Prostate gland (tissue), 2 donors: ENCODE results near the gene PRSS21. TPM values are rescaled to one million over a fixed set of nuclear protein-coding genes. Genes with fewer than 3 reads are reported as not detected.

Experiments
- DNase-seq: peaks from one replicate; pipeline ENCODE4 v3.0.0-alpha.2; 2019; ENCODE audit warnings: low spot score
- H3K27ac ChIP-seq, 2 donors: fragments of 200-600 bp; sonication (generic); 2 replicates each; pipeline ENCODE4 v1.5.1; 2017 to 2019
- H3K27me3 ChIP-seq: fragments of 200-600 bp; sonication (generic); replicated peaks from 2 replicates; pipeline ENCODE4 v1.5.1; 2019; ENCODE audit not compliant: insufficient read depth
- H3K36me3 ChIP-seq, 2 donors: fragments of 200-600 bp; sonication (generic); 1 replicate in 1 of 2; 2 replicates in 1 of 2; pipeline versions ENCODE4 v1.5.1 to v1.8.1; 2017 to 2019
- H3K4me1 ChIP-seq: fragments of 200-600 bp; sonication (generic); replicated peaks from 2 replicates; pipeline ENCODE4 v1.5.1; 2019
- H3K4me3 ChIP-seq, 2 donors: fragments of 200-600 bp; sonication (generic); 2 replicates each; pipeline ENCODE4 v1.5.1; 2017 to 2019
- H3K9me3 ChIP-seq: fragments of 200-600 bp; sonication (generic); 2 replicates; pipeline ENCODE4 v1.5.1; 2017
- CTCF ChIP-seq, 4 experiments: fragments of 200-600 bp in 2 of 4; fragments of 450-650 bp in 2 of 4; sonication (generic) in 2 of 4; IDR thresholded peaks; 1 replicate in 3 of 4; 2 replicates in 1 of 4; pipeline ENCODE4 v1.5.1; 2016 to 2019; ENCODE audit warnings: antibody characterized with exemption in 4 of 4, mild to moderate bottlenecking in 2 of 4, moderate library complexity in 2 of 4
- POLR2A ChIP-seq: fragments of 450-650 bp; IDR thresholded peaks from one replicate; pipeline ENCODE4 v1.6.1; 2016; ENCODE audit warnings: antibody characterized with exemption, mild to moderate bottlenecking
- POLR2AphosphoS5 ChIP-seq: sonication (generic); formaldehyde crosslinking; IDR thresholded peaks from one replicate; pipeline ENCODE4 v1.6.1; 2017; ENCODE audit warnings: antibody characterized with exemption
- WGBS: methylation state at CpG from one replicate; pipeline ENCODE4 v1.1.5; 2018; 5-methylcytosine and 5-hydroxymethylcytosine counted together
- intact Hi-C: fragments of 100-400 bp; cut with DNase I; formaldehyde crosslinking; loops from one replicate; pipeline ENCODE4 v1.14.2; 2022
- total RNA-seq, 2 donors: library from RNA; depleted of rRNA; stranded (reverse); fragments of >200 nt; gene quantifications; one replicate each; pipeline ENCODE4 v1.1.0, GENCODE V29; 2016

Gene PRSS21
- total RNA-seq, 2 donors from 2014 or later, result 33.5 to 50.6 TPM

GRCh38 chr16:2853531-2854073, 36.6 kb downstream of the PRSS21 start:
- Histone ChIP-seq H3K4me1 (no peaks in the 10 kb centered on the region), H3K4me3 (no peak overlapping the region), H3K36me3 (no peaks in the 10 kb centered on the region), H3K9me3 (no peaks in the 10 kb centered on the region), H3K27me3 (no peaks in the 10 kb centered on the region), H3K27ac (no peak overlapping the region)
- no peak for DNase-seq
- intact Hi-C loops, result no loop called here
- WGBS, result 83% methylated on average over 18 of the region's 18 CpGs
- TF ChIP-seq POLR2A (no peak), CTCF (IDR thresholded peaks at IDR 0.05) (no peak), POLR2AphosphoS5 (no peak)

DNA sequence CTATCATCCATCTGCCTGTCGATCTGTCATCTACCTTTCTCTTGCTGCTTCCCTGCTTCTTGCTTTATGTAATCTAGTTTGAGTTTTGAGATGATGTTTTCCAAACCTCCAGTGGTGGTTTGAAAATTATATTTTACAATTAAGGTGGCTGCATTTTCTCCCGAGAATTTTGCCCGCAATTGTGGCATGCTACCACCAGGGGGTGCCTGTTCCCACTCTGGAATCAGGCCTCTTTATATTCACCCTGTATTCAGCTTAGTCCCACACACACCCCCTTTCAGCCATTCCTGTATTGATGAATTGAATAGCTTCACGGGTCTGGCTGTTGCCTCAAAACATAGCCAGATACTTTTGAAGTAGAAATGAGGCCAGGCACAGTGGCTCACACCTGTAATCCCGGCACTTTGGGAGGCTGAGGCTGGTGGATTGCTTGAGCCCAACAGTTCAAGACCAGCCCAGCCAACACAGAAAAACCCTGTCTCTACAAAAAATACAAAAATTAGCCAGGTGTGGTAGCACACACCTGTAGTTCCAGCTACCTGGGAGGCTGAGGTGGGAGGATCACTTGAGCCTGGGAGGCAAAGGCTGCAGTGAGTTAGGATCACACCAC, 37.8 kb downstream of the PRSS21 start:
- H3K9me3 ChIP-seq, result no peaks in the 10 kb centered on the region
- no peaks in the 10 kb centered on the region for H3K4me1 ChIP-seq
- no peak for DNase-seq
- H3K36me3 ChIP-seq, result no peaks in the 10 kb centered on the region
- peak in 3 of 4 experiments; percentile 8 to 27 (median 23) for TF ChIP-seq CTCF (IDR thresholded peaks at IDR 0.05)
- no peak for TF ChIP-seq POLR2A
- no peaks in the 10 kb centered on the region for H3K27me3 ChIP-seq
- H3K27ac ChIP-seq, result no peak overlapping the region
- WGBS, result 60% methylated on average over 5 of the region's 5 CpGs
- intact Hi-C loops, result no loop called here
- no peak overlapping the region for H3K4me3 ChIP-seq

DNA sequence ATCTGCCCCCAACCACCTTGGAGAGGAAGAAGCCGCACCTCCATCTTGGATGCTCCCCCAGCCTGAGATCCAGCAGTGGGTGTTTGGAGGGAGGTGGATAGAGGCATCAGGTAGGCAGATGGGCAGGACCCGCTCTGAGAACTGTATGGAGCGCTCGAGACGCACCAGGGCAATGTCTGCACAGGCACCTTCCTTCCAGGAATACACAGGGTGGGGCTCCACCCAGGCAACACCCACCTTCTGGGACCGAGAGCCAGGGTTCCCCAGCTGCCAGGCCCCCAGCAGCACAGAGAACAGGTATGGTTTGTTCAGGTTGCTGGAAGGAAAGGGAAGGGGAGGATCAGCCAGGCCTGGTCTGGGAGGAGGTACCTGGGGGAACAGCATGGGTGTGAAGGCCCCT, 38.5 kb downstream of the PRSS21 start:
- Histone ChIP-seq H3K27me3 (no peaks in the 10 kb centered on the region), H3K4me3 (no peak overlapping the region), H3K4me1 (no peaks in the 10 kb centered on the region), H3K9me3 (no peaks in the 10 kb centered on the region), H3K36me3 (no peaks in the 10 kb centered on the region), H3K27ac (no peak overlapping the region)
- 83% methylated on average over 6 of the region's 6 CpGs for WGBS
- TF ChIP-seq CTCF (IDR thresholded peaks at IDR 0.05), result no peak
- TF ChIP-seq POLR2A, result no peak
- no peak for TF ChIP-seq POLR2AphosphoS5
- intact Hi-C loops, result no loop called here
- DNase-seq, result no peak

- Histone ChIP-seq H3K4me3 (no peak overlapping the region), H3K27ac (no peak overlapping the region), H3K27me3 (no peaks in the 10 kb centered on the region), H3K36me3 (no peaks in the 10 kb centered on the region), H3K9me3 (no peaks in the 10 kb centered on the region), H3K4me1 (no peaks in the 10 kb centered on the region)
- intact Hi-C loops, result no loop called here
- DNase-seq, result no peak
- TF ChIP-seq POLR2AphosphoS5 (no peak), CTCF (IDR thresholded peaks at IDR 0.05) (no peak), POLR2A (peak; percentile 34)
- WGBS, result 83% methylated on average over 14 of the region's 14 CpGs
These were observed 39.1 kb downstream of the PRSS21 start for GRCh38 chr16:2856061-2856670.
